Trophoblast cell (in vitro differentiated cells and primary cell): ENCODE results near the gene POPDC2.

ENCODE experiments used
- DNase-seq, 2 donors: peaks; one replicate each; pipeline ENCODE4 v3.0.0-alpha.2; 2016
- H2AFZ ChIP-seq: 2 replicates; pipeline ENCODE4 v1.6.1; 2013; ENCODE audit warnings: low read length, moderate library complexity, mild to moderate bottlenecking; ENCODE audit not compliant: insufficient read depth, poor library complexity
- H2AK5ac ChIP-seq: 2 replicates; pipeline ENCODE4 v1.6.1; 2013; ENCODE audit warnings: mild to moderate bottlenecking, low read length
- H2BK120ac ChIP-seq: 2 replicates; pipeline ENCODE4 v1.6.1; 2013; ENCODE audit warnings: low read length, mild to moderate bottlenecking, moderate library complexity; ENCODE audit not compliant: insufficient read depth, poor library complexity
- H2BK12ac ChIP-seq: 2 replicates; pipeline ENCODE4 v1.6.1; 2013; ENCODE audit warnings: mild to moderate bottlenecking, low read length, moderate library complexity
- H2BK5ac ChIP-seq: 2 replicates; pipeline ENCODE4 v1.6.1; 2013; ENCODE audit warnings: low read length, low read depth, moderate library complexity, mild to moderate bottlenecking; ENCODE audit not compliant: poor library complexity
- H3K14ac ChIP-seq: 2 replicates; pipeline ENCODE4 v1.6.1; 2013; ENCODE audit warnings: mild to moderate bottlenecking, low read length
- H3K18ac ChIP-seq: 2 replicates; pipeline ENCODE4 v1.6.1; 2013; ENCODE audit warnings: mild to moderate bottlenecking, low read length
- H3K23ac ChIP-seq: 2 replicates; pipeline ENCODE4 v1.6.1; 2013; ENCODE audit warnings: low read length
- H3K27ac ChIP-seq: 2 replicates; pipeline ENCODE4 v1.5.1; 2013; ENCODE audit warnings: low read depth, mild to moderate bottlenecking, inconsistent platforms, low read length, moderate library complexity
- H3K27me3 ChIP-seq: 2 replicates; pipeline ENCODE4 v1.6.1; 2013; ENCODE audit warnings: inconsistent platforms, mild to moderate bottlenecking, low read length, moderate library complexity; ENCODE audit not compliant: insufficient read depth
- H3K36me3 ChIP-seq, 2 experiments: 1 replicate in 1 of 2; 2 replicates in 1 of 2; pipeline ENCODE4 v1.6.1; 2013; ENCODE audit warnings: low read length in 2 of 2, mild to moderate bottlenecking in 2 of 2, moderate library complexity in 1 of 2; ENCODE audit not compliant: insufficient read depth in 2 of 2, control insufficient read depth in 1 of 2
- H3K4ac ChIP-seq: 2 replicates; pipeline ENCODE4 v1.6.1; 2013; ENCODE audit warnings: low read depth, mild to moderate bottlenecking, low read length, moderate library complexity
- H3K4me1 ChIP-seq, 2 experiments: 1 replicate in 1 of 2; 2 replicates in 1 of 2; pipeline ENCODE4 v1.6.1; 2013; ENCODE audit warnings: low read length in 2 of 2, mild to moderate bottlenecking in 2 of 2, moderate library complexity in 1 of 2; ENCODE audit not compliant: insufficient read depth in 2 of 2, control insufficient read depth in 1 of 2
- H3K4me2 ChIP-seq: 2 replicates; pipeline ENCODE4 v1.6.1; 2013; ENCODE audit warnings: inconsistent platforms, mild to moderate bottlenecking, low read length, moderate library complexity
- H3K4me3 ChIP-seq: 2 replicates; pipeline ENCODE4 v1.5.1; 2013; ENCODE audit warnings: mild to moderate bottlenecking, low read depth, low read length, inconsistent platforms
- H3K79me1 ChIP-seq: one replicate; pipeline ENCODE4 v1.6.1; 2013; ENCODE audit warnings: low read length
- H3K79me2 ChIP-seq: 2 replicates; pipeline ENCODE4 v1.6.1; 2013; ENCODE audit warnings: low read length, mild to moderate bottlenecking; ENCODE audit not compliant: control insufficient read depth, insufficient read depth, poor library complexity
- H3K9ac ChIP-seq: 2 replicates; pipeline ENCODE4 v1.6.1; 2013; ENCODE audit warnings: mild to moderate bottlenecking, low read length
- H3K9me3 ChIP-seq: 2 replicates; pipeline ENCODE4 v1.6.1; 2013; ENCODE audit warnings: low read depth, mild to moderate bottlenecking, control low read depth, inconsistent platforms, low read length; ENCODE audit not compliant: insufficient read depth
- H4K12ac ChIP-seq: 2 replicates; pipeline ENCODE4 v1.6.1; 2013; ENCODE audit warnings: low read depth, mild to moderate bottlenecking, low read length, moderate library complexity
- H4K8ac ChIP-seq: 2 replicates; pipeline ENCODE4 v1.6.1; 2013; ENCODE audit warnings: low read depth, mild to moderate bottlenecking, low read length, moderate library complexity
- H4K91ac ChIP-seq: one replicate; pipeline ENCODE4 v1.6.1; 2013; ENCODE audit warnings: low read depth, mild to moderate bottlenecking, low read length, moderate library complexity
- WGBS: extraction: QIAGEN DNeasy Blood & Tissue Kit; methylation state at CpG from one replicate; pipeline ENCODE4 v1.1.7; 2013; ENCODE audit warnings: missing lambda C conversion rate; ENCODE audit not compliant: insufficient read length, insufficient coverage; ENCODE audit errors: extremely low coverage; 5-methylcytosine and 5-hydroxymethylcytosine counted together

The POPDC2 gene

GRCh38 chr3:119642746-119643473, 17.5 kb downstream of the POPDC2 start:
- Histone ChIP-seq H3K4me2 (no peak overlapping the region), H3K79me2 (no peaks in the 10 kb centered on the region), H2AFZ (no peak overlapping the region), H3K4me3 (no peak overlapping the region), H3K4ac (no peak overlapping the region), H3K27me3 (no peaks in the 10 kb centered on the region), H3K27ac (no peak overlapping the region), H4K91ac (no peak overlapping the region), H3K23ac (no peak overlapping the region), H4K12ac (no peak overlapping the region), H2AK5ac (no peak overlapping the region), H3K9me3 (peaks cover 2% of the 10 kb centered on the region), H3K18ac (no peak overlapping the region), H3K14ac (no peak overlapping the region), H2BK5ac (no peak overlapping the region), H3K36me3 (peaks cover 13 to 37% of the 10 kb centered on the region in 2 experiments), H4K8ac (no peak overlapping the region), H2BK120ac (no peak overlapping the region), H3K4me1 (peaks cover 3 to 9% of the 10 kb centered on the region in 2 experiments), H3K79me1 (peaks cover 4% of the 10 kb centered on the region), H2BK12ac (no peak overlapping the region), H3K9ac (no peak overlapping the region)
- WGBS: no CpG with 5 or more reads among the region's 5 CpGs
- no peak for DNase-seq

DNA sequence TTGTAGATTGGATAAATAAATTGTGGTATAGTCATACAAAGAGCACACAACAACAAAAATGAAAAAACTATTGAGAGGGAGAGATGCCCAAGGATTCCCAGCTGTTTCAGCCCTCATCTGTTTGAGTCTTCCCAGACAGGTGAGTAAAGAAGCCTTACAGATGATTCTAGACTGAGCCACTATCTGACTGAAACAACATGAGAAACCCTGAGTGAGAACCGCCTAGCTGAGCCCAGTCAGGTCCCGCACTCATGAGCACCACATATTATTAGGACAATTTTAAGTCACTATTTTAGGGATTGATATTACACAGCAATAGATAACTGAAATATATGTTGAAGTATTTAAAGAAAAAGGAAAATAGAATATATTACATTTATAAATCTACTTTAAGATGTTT, 19.0 kb downstream of the POPDC2 start:
- DNase-seq: no peak
- Histone ChIP-seq H3K23ac (no peak overlapping the region), H3K4me1 (peaks cover 3 to 12% of the 10 kb centered on the region in 2 experiments), H3K14ac (no peak overlapping the region), H3K27me3 (no peaks in the 10 kb centered on the region), H2AK5ac (no peak overlapping the region), H3K79me2 (no peaks in the 10 kb centered on the region), H2BK5ac (no peak overlapping the region), H3K27ac (no peak overlapping the region), H3K18ac (no peak overlapping the region), H2BK120ac (no peak overlapping the region), H4K12ac (no peak overlapping the region), H3K9ac (no peak overlapping the region), H3K4ac (no peak overlapping the region), H2AFZ (no peak overlapping the region), H3K4me2 (no peak overlapping the region), H4K8ac (no peak overlapping the region), H2BK12ac (no peak overlapping the region), H3K9me3 (peaks cover 2% of the 10 kb centered on the region), H3K4me3 (no peak overlapping the region), H3K36me3 (peaks cover 12 to 26% of the 10 kb centered on the region in 2 experiments), H3K79me1 (peaks cover 4% of the 10 kb centered on the region), H4K91ac (no peak overlapping the region)
- WGBS: no CpG with 5 or more reads among the region's 2 CpGs

DNA sequence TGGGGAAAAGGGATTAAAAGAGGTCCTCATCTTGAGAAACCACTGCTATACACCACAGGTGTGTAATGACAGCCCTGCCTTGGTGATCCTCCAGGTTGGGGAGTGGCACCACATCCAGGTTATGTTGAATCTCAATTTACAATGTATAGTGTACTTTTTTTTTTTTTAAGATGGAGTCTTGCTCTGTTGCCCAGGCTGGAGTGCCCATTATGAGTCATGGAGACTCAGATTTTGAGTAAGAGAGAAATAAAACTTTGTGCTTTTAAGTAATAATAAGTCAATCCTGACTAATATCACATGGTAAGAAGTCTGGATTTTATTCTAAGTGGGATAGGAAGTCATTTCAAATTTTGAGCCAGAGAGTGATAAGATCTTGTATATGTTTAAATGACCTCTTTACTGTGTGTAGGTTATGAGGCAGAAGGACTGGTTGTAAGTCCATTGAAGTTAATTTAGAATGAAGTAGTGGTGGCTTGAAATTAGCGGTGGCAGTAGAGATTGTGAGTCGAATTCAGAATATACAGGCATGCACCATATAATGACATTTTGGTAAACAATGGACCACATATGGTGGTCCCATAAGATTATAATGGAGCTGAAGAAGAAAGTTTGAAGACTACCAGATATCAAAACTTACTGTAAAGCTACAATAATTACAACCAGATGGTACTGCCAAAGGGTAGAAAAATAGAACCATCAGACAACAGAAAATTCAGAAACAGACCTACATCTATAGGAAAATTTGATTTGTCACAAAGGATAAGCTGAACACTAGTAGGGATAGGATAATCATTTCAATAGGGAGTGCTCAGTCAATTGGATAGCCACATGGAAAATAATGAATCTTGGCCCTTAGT, 20.7 kb downstream of the POPDC2 start:
- Histone ChIP-seq H4K12ac (no peak overlapping the region), H3K79me2 (no peaks in the 10 kb centered on the region), H3K4me3 (no peak overlapping the region), H3K9me3 (peaks cover 2% of the 10 kb centered on the region), H2BK5ac (peak overlapping the region; percentile 72), H3K4me1 (peaks cover 3 to 12% of the 10 kb centered on the region in 2 experiments), H3K4ac (no peak overlapping the region), H3K36me3 (peaks cover 15 to 29% of the 10 kb centered on the region in 2 experiments), H3K18ac (no peak overlapping the region), H3K4me2 (no peak overlapping the region), H4K8ac (no peak overlapping the region), H3K14ac (no peak overlapping the region), H2AFZ (no peak overlapping the region), H2BK12ac (peak overlapping the region; percentile 65), H3K23ac (no peak overlapping the region), H4K91ac (no peak overlapping the region), H2BK120ac (peak overlapping the region; percentile 79), H2AK5ac (no peak overlapping the region), H3K79me1 (peaks cover 4% of the 10 kb centered on the region), H3K9ac (no peak overlapping the region), H3K27me3 (no peaks in the 10 kb centered on the region), H3K27ac (no peak overlapping the region)
- WGBS: no CpG with 5 or more reads among the region's 2 CpGs
- DNase-seq: peak in 1 of 2 donors; percentile 13

DNA sequence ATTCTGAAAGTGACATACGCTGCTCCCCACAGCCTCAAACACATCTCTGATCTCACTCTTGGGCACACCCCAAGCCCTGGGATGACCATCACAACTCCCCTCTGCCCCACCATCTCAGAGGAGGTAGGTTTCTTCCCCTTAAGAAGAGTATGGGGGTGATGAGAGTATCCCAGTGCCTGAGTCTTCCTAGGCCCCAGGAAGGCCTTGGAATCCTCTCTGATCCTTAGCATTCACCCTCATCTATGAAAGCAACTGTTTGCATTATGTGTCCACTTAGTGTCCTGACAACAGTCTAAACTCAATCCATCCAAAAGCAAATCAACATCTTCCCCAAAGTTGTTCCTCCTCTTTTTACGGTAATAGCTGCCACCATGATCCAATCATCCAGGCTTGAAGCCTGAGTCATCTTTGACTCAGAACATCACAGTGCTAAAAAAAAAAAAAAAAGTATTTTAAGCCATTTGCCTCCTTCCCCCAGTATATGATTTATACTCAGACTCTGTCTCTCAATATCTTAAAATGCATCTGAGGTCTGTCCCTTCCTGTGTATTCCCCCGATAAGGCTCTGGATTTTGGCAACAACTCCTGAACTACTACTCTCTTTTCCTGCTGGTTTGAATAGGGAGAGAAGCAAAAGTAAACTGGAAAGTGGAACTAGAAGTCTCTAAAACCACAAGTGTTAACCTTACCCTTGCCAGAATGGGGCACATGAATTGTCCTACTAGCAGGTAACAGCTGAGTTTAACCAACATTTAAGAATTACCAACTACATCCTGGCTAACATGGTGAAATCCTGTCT, 22.5 kb downstream of the POPDC2 start:
- peaks cover 12 to 21% of the 10 kb centered on the region in 2 experiments for H3K36me3 ChIP-seq
- H3K9ac ChIP-seq: no peak overlapping the region
- DNase-seq: peak; percentile 27 to 74
- no peak overlapping the region for H3K4ac ChIP-seq
- H2BK12ac ChIP-seq: no peak overlapping the region
- no peak overlapping the region for H4K8ac ChIP-seq
- H3K9me3 ChIP-seq: peaks cover 2% of the 10 kb centered on the region
- H3K14ac ChIP-seq: no peak overlapping the region
- no peak overlapping the region for H3K23ac ChIP-seq
- no CpG with 5 or more reads among the region's 3 CpGs for WGBS
- no peak overlapping the region for H2BK5ac ChIP-seq
- H3K79me1 ChIP-seq: peaks cover 4% of the 10 kb centered on the region
- no peak overlapping the region for H2AFZ ChIP-seq
- H2AK5ac ChIP-seq: no peak overlapping the region
- peak overlapping the region; percentile 22 for H3K27ac ChIP-seq
- H3K4me1 ChIP-seq: peaks cover 4 to 13% of the 10 kb centered on the region in 2 experiments
- no peak overlapping the region for H3K4me3 ChIP-seq
- no peak overlapping the region for H2BK120ac ChIP-seq
- H3K79me2 ChIP-seq: no peaks in the 10 kb centered on the region
- H3K4me2 ChIP-seq: peak overlapping the region; percentile 22
- H4K12ac ChIP-seq: no peak overlapping the region
- H4K91ac ChIP-seq: peak overlapping the region; percentile 82
- H3K27me3 ChIP-seq: no peaks in the 10 kb centered on the region
- no peak overlapping the region for H3K18ac ChIP-seq
